ENCODE data around the gene FAXC.
"Not testable (repeated sequence)": the region's sequence is repeated elsewhere in the genome, so short reads cannot be mapped to it uniquely, and the experiment has no call there.

FAXC gene

GRCh38 chr6:99341862-99342455, 7.5 kb downstream of the FAXC start:
- no peak for DNase-seq (ENCODE audit: low read depth)

- DNase-seq (ENCODE audit: low read depth) = no peak
Measured at GRCh38 chr6:99338188-99338587, 11.3 kb downstream of the FAXC start.

GRCh38 chr6:99335298-99335697, 14.2 kb downstream of the FAXC start:
- DNase-seq (ENCODE audit: low read depth) = not testable (repeated sequence)

DNA sequence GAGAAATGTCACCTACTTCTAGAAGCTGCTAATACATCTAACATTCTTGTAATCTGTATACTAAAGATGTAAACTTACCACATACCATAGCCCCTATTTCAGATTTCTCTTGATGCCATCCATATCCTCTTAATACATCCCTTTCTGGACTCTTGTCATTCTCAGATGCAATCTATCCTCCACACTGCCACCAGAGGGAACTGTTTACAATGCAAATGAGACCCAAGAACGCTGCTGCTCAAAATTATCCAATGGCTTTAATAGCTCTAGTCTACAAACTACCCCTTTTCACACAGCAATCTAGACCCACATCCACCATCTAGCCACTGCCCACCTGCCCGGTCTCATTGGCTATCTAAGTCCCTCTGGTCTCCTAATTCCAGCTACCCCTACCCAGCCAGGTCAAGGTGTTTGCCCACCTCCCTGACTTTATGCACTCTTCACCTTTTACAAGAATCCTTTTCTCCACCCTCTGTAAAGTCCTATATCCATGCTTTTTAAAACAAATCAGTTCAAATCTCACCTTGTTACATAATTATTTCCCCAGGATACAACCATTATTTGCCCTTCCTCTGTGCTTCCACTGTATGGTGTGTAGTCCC, 14.8 kb downstream of the FAXC start:
- no peak for DNase-seq (ENCODE audit: low read depth)

GRCh38 chr6:99333068-99333467, 16.4 kb downstream of the FAXC start:
- DNase-seq (ENCODE audit: low read depth) = no peak

DNA sequence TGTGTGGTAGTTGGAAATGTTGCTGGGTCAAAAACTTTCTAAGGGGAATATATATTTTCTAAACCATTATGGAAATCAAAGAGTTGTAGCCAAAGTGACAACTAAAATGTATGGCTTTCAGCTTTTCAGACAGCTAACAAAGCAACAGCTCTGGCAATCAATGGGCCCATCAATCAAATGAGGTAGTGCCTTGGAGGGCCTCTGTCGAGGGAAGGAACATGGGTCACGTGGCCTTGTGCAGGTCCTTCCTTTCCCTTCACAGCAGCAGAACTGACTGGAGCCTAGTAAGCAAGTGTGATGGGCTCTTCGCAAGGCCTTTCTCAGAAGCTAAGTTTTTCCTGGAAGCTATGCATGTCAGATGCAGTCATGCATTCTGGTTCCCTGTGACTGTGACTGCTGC, 17.9 kb downstream of the FAXC start:
- no peak for DNase-seq (ENCODE audit: low read depth)

GRCh38 chr6:99330159-99330558, 19.3 kb downstream of the FAXC start:
- peak; percentile 50 for DNase-seq (ENCODE audit: low read depth)

DNA sequence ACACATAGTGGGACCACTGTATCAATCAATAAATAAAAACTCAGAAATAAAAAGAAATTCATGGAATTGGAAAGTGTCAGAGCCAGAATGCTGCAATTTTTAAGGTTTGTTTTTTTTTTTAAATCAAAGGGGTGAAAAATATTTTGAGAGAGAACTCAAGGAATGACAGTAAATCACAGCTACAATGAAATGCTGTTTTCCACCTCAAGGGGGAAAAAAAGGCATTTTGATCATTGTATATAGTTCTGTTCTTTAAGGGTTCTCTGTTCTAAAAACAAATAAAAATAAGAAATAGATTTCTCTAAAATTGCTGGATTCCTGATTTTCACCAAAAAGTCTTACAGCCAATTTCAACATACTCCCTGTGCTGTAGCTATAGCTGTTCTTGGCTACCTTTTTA, 24.5 kb downstream of the FAXC start:
- no peak for DNase-seq (ENCODE audit: low read depth)

- DNase-seq (ENCODE audit: low read depth) = no peak
Measured at GRCh38 chr6:99318566-99318965, 30.9 kb downstream of the FAXC start.

DNA sequence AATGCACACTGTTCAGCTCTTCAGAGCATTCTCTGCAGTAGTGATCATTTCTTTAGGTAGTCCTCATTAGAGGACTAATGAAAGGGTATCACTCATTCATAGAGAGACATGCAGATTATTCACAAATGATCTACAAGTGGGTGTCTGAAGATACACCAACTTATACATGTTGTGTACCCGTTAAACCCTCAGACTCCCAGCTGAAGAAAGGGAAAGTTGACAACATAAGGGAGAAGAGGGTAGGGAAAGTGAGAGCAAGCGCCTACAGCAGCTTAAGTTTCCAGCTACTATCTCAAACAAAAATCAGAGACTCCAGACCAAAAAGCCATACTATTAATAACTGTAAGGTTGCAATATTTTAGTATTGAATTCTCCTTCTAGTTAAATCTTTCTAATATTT, 37.1 kb downstream of the FAXC start:
- no peak for DNase-seq (ENCODE audit: low read depth)

DNA sequence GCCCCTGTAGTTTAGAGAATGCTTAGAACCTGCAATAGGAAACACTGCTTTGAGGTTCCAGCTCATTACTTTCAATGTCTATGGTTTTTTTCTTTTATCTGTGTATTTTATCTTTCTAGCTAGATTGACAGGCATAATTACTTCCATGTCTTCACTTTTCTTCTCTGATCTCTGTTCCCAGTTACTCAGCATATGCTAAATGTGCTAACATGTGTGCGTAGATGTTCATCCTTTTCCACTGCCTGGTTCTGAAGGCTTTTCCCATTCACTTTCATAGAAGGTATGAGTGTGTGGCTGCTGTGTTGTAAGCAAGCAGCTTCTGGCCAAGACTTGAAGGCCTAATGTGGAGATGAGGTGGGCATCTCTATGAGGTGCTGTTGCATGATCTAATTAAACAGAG, 38.9 kb downstream of the FAXC start:
- DNase-seq (ENCODE audit: low read depth) = no peak

- DNase-seq (ENCODE audit: low read depth) = no peak
Measured at GRCh38 chr6:99309557-99309956, 39.9 kb downstream of the FAXC start.

GRCh38 chr6:99308788-99309187, 40.7 kb downstream of the FAXC start:
- no peak for DNase-seq (ENCODE audit: low read depth)

DNA sequence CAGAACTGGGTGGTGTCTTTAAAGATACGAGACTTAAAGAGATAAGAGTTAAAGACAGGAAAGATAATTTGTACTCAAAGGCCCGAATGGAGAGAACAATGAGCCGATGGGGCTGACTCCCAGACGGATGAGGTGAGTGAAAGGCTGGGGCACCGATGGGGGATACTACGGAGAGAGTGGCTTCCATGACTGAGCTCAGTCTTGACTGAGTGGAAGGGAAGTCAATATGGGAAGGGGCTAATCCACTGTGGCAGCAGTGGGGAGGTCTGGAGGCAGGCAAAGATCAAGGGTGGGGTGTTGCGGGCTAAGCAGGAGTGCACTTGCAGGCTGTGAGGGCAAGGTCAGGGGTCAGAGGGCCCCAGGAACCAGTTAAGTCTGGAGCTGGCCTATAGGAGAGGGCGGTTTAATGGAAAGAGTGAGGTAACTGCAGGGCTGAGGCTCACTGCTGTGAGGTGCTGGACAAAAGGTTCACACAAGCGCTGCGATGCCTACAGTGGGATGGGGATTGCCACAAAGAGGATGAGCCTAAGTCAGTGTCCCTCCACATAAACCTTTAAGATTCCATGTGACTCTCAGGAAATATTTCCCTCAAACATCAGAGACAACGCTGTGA, 42.1 kb downstream of the FAXC start:
- no peak for DNase-seq (ENCODE audit: low read depth)

- DNase-seq (ENCODE audit: low read depth) = no peak
Measured at GRCh38 chr6:99306341-99306740, 43.1 kb downstream of the FAXC start.

DNA sequence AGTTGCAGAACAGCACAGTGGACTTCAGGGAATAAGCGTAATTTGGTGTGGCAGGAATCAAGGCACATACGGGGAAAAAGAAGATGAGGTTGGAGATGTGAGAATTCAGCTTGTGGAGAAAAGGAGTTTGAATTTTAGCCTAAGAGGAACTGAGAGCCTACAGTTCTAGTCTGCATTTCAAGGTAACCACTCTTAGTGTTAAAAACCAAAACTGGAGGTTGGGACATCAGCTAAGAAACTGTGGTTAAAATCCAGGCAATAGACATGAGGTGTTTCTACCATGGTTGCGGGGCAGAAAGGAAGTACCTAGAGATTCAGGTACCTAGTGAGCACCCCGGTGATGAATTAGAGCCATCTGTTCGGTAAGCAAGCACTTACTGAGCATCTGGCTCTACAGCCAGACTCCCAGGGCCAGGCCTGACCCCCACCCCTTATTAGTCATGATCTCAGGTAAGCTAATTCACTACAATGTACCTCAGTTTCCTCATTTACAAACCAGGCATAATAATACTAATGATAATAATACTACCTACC, 44.4 kb downstream of the FAXC start:
- DNase-seq (ENCODE audit: low read depth) = no peak

- DNase-seq (ENCODE audit: low read depth) = no peak
Measured at GRCh38 chr6:99297415-99297814, 52.1 kb downstream of the FAXC start.

DNA sequence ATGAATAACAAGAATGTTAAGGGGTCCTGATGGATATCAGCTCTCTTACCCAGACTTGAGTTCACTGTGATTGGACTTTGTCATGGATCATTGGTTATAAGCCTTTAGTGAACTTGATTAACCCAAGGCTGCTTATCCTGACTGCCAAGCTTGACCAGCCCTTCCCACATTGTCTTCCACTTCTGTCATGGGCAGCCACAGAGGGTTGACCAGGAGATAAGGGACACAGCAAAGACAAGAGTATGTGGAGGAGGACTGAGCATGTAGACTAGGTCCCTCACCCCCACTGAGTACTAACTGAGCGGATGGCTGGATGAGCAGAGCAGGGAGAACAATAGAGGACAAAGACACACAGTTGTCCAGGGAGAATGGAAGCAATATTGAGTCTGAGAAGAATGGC, 52.5 kb downstream of the FAXC start:
- no peak for DNase-seq (ENCODE audit: low read depth)

DNA sequence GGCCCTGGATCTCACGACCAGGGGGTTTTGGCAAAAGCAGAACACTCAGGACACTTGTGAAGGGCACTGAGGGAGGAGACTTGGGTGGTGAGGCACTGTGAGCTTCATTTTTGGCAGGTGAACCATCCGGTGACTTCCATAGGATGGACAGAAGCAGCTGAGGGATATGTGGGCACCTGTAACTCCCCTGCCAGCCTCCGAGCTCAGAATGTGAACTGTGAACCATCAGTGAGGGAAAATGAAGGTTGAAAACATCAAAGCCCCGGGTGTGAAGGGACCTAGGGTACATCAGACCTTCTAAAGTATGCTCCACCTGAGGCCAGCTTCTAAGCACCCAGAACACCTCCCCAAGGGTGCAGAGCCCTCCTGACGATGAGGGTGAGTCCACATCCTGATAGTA, 53.2 kb downstream of the FAXC start:
- no peak for DNase-seq (ENCODE audit: low read depth)

DNA sequence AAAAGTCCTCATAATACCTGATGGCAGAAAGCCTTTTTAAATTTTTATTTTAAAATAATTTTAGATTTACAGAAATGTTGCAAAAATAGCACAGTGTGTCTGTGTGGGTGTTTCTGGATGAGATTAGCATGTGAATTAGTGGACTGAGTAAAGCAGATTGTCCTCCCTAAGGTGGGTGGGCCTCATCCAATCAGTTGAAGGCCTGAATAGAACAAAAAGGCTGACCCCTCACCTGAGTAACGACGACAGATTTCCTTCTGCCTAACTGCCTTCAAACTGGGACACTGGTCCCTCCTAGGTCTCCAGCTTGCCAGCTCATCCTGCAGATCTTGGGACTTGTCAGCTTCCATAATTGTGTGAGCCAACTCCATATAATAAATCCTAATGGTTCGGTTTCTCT, 54.2 kb downstream of the FAXC start:
- DNase-seq (ENCODE audit: low read depth) = no peak

- DNase-seq (ENCODE audit: low read depth) = no peak
Measured at GRCh38 chr6:99294786-99295185, 54.7 kb downstream of the FAXC start.

GRCh38 chr6:99289701-99290100, 59.8 kb downstream of the FAXC start:
- no peak for DNase-seq (ENCODE audit: low read depth)

GRCh38 chr6:99288668-99289067, 60.8 kb downstream of the FAXC start:
- no peak for DNase-seq (ENCODE audit: low read depth)

GRCh38 chr6:99287523-99287922, 62.0 kb downstream of the FAXC start:
- DNase-seq (ENCODE audit: low read depth) = no peak

Data from stimulated activated CD8-positive, alpha-beta memory T cell treated with anti-CD3 and anti-CD28 coated beads, Interleukin-12 subunit alpha, Interleukin-12 subunit beta, amount 100 ng/mL, for 1 hour (primary cell).